Motor neuron (in vitro differentiated cells): ENCODE results near the gene SMNDC1. TPM values are rescaled to one million over a fixed set of nuclear protein-coding genes. Genes with fewer than 3 reads are reported as not detected.

Experiments used
- ATAC-seq, 8 experiments: fragments of 200-7000 bp; cut with Tn5 transposase; replicated peaks in 6 of 8; 2 replicates each; pipeline ENCODE4 v1.8.0; 2021; ENCODE audit warnings: mild to moderate bottlenecking in 8 of 8, moderate library complexity in 8 of 8
- H3K27ac ChIP-seq, 2 donors: fragments of 250-450 bp; sonication (Bioruptor Pico); 2 replicates each; pipeline ENCODE4 v1.9.0; 2021; ENCODE audit warnings: antibody characterized with exemption in 2 of 2, mild to moderate bottlenecking in 2 of 2, moderate library complexity in 1 of 2
- H3K4me1 ChIP-seq, 2 donors: fragments of 250-450 bp; sonication (Bioruptor Pico); replicated peaks in 1 of 2; 2 replicates each; pipeline ENCODE4 v1.6.1; 2021; ENCODE audit warnings: antibody characterized with exemption in 2 of 2, mild to moderate bottlenecking in 2 of 2, moderate library complexity in 1 of 2
- H3K4me3 ChIP-seq, 5 donors: fragments of 250-450 bp; sonication (Bioruptor Pico); 2 replicates each; pipeline ENCODE4 v1.9.0; 2021; ENCODE audit warnings: antibody characterized with exemption in 5 of 5, mild to moderate bottlenecking in 5 of 5, moderate library complexity in 4 of 5
- WGBS, 10 experiments: fragments of 450-650 bp; shearing (Covaris generic); methylation state at CpG; one replicate each; pipeline ENCODE4 v1.0.0; 2022; 5-methylcytosine and 5-hydroxymethylcytosine counted together
- in situ Hi-C, 9 experiments: fragments of 400-800 bp; cut with MboI; loops; one replicate each; pipeline ENCODE4 v1.15.0; 2021; ENCODE audit warnings: low sequenced_read_pairs in 9 of 9, low pct_unique_long_range_greater_than_20kb in 2 of 9; ENCODE audit not compliant: unreplicated experiment in 9 of 9
- total RNA-seq, 8 experiments: library from RNA; unstranded; fragments of 300-600 nt; gene quantifications; 2 replicates each; pipeline versions ENCODE4 v1.2.3 to v1.2.4, GENCODE V29; 2022

The SMNDC1 gene
- total RNA-seq, 8 experiments from 2014 or later: 8.3 to 24.0 (median 12.5) TPM

DNA sequence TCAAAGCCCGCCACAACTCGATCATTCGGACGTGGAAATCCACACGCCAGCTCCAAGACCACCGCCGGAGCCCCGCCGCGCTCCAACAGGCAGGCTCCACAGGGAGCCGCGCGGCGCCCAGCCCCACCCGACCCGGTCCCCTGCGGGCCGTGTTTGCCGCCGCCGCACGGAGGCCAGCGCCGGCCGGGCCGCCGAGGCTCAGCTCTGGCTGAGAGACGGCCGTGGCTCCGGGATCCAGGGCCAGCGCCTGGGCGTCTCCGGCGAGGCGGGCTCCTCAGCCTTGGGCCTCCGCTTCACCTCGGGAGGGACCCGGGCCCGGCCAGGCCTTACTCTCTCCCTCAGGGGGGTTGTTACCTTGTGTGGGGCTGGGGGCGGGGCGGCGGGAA lies 333 bp downstream of the SMNDC1 start:
- WGBS, 10 experiments: 0 to 5% (median 0%) methylated on average over 2 to 8 of the region's 42 CpGs; no CpG with 5 or more reads in 5 of the 10 experiments
- Histone ChIP-seq H3K4me3 (peak overlapping the region; percentile 59 to 91 (median 67)), H3K4me1 (peaks cover 6 to 24% of the 10 kb centered on the region in 2 donors), H3K27ac (peak overlapping the region; percentile 88 to 93)
- in situ Hi-C loops: loop anchor here in 5 of 9 experiments (25.0 kb wide), 3 partner anchors 233 to 583 kb away; partner anchors contain the start of gene SMC3 (in 2 of the 5)
- peak; percentile 46 to 65 (median 60) for ATAC-seq

DNA sequence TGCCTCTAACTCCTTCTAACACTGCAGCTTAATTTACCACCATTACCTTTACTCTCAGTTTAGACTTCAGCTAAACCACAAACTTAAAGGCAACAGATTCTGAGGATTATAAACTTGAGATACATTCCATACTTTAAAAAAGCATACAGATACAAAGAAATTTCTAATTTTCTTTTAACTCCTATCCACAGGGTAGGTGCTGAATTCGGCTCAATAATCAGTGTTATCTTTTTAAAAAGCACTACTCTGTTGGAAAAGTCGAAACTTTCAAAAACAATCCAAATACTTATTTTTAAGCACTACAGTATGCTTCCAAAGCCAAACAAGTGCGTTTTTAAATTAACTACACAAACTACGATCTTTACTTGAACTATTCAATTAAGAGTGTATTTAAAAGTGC lies 1.0 kb downstream of the SMNDC1 start:
- ATAC-seq: no peak
- in situ Hi-C loops: loop anchor here in 5 of 9 experiments (25.0 kb wide), 3 partner anchors 234 to 584 kb away; partner anchors contain the start of gene SMC3 (in 2 of the 5)
- H3K4me3 ChIP-seq: peak overlapping the region; percentile 59 to 91 (median 67)
- peaks cover 6 to 24% of the 10 kb centered on the region in 2 donors for H3K4me1 ChIP-seq
- H3K27ac ChIP-seq: no peak overlapping the region
- 0 to 17% (median 0%) methylated on average over 1 to 4 of the region's 4 CpGs for WGBS, 10 experiments

GRCh38 chr10:110300486-110300986 lies 4.2 kb downstream of the SMNDC1 start:
- in situ Hi-C loops: loop anchor here in 5 of 9 experiments (25.0 kb wide), 3 partner anchors 237 to 587 kb away; partner anchors contain the start of gene SMC3 (in 2 of the 5)
- H3K27ac ChIP-seq: no peak overlapping the region
- 0 to 100% (median 56%) methylated on average over 1 to 5 of the region's 5 CpGs; no CpG with 5 or more reads in 1 of the 10 experiments for WGBS, 10 experiments
- H3K4me1 ChIP-seq: peaks cover 0 to 21% of the 10 kb centered on the region in 2 donors
- no peak overlapping the region for H3K4me3 ChIP-seq
- ATAC-seq: no peak

DNA sequence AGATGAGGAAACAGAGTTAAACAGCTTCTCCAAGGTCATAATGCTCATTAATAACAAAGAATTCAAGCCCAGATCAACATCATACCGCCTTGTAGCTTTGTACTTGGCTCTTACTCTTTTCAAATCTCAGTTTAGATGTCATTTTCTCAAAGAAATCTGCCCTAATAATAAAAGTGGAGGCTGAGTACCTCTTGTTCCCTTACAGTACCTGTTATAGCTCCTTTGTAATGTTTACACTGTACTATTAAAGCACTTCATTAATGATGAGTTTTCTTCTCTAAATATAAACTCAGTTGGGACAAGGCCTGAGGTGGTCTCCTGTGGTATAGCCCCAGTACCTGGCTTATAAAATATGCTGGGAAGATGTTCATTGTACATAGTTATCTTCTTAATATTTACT lies 7.8 kb downstream of the SMNDC1 start:
- Histone ChIP-seq H3K4me1 (peaks cover 0 to 10% of the 10 kb centered on the region in 2 donors), H3K27ac (no peak overlapping the region), H3K4me3 (no peak overlapping the region)
- WGBS, 10 experiments: 60 to 100% (median 100%) methylated on average over 1 of the region's 1 CpG; no CpG with 5 or more reads in 5 of the 10 experiments
- ATAC-seq: no peak
- in situ Hi-C loops: loop anchor here in 5 of 9 experiments (25.0 kb wide), 2 partner anchors 160 to 410 kb away; no protein-coding TSS in a partner anchor

GRCh38 chr10:110286841-110287240 lies 17.9 kb downstream of the SMNDC1 start:
- no peak overlapping the region for H3K4me3 ChIP-seq
- in situ Hi-C loops: loop anchor here in 8 of 9 experiments (10.0 to 25.0 kb wide), 3 partner anchors 150 to 400 kb away; no protein-coding TSS in a partner anchor
- WGBS, 10 experiments: 33 to 100% (median 98%) methylated on average over 1 to 2 of the region's 2 CpGs; no CpG with 5 or more reads in 2 of the 10 experiments
- no peaks in the 10 kb centered on the region for H3K4me1 ChIP-seq
- no peak overlapping the region for H3K27ac ChIP-seq
- peak in 1 of 8 experiments; percentile 25 for ATAC-seq

DNA sequence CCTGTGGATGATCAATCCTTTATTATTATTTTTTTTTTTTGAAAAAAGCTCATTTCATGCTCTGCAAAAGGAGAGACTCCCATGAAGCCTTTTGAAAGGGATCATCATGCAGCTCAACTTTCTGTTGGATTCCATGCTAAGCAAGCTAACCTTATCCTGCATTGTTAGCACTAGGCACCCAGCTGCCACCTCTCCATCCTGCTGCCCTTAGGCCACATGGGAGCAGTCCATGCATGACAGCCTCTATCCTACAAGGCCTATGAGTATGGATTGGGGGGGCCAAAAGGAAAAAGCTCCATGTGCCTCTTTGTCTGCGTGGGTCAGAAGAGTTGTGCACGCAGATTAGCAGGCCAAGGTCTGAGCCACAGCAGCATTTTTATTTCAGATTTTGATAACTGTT lies 19.2 kb downstream of the SMNDC1 start:
- Histone ChIP-seq H3K4me3 (no peak overlapping the region), H3K4me1 (no peaks in the 10 kb centered on the region), H3K27ac (no peak overlapping the region)
- peak in 3 of 8 experiments; percentile 9 to 40 (median 24) for ATAC-seq
- 70 to 100% (median 98%) methylated on average over 1 to 2 of the region's 2 CpGs; no CpG with 5 or more reads in 2 of the 10 experiments for WGBS, 10 experiments
- in situ Hi-C loops: loop anchor here in 8 of 9 experiments (10.0 to 25.0 kb wide), 3 partner anchors 148 to 398 kb away; no protein-coding TSS in a partner anchor

- Histone ChIP-seq H3K27ac (no peak overlapping the region), H3K4me3 (no peak overlapping the region), H3K4me1 (no peaks in the 10 kb centered on the region)
- ATAC-seq: no peak
- in situ Hi-C loops: loop anchor here in 8 of 9 experiments (10.0 to 25.0 kb wide), 3 partner anchors 147 to 397 kb away; no protein-coding TSS in a partner anchor
- WGBS, 10 experiments: 94 to 100% (median 96%) methylated on average over 3 of the region's 3 CpGs; no CpG with 5 or more reads in 3 of the 10 experiments
Observed at GRCh38 chr10:110284262-110284661, 20.5 kb downstream of the SMNDC1 start.

DNA sequence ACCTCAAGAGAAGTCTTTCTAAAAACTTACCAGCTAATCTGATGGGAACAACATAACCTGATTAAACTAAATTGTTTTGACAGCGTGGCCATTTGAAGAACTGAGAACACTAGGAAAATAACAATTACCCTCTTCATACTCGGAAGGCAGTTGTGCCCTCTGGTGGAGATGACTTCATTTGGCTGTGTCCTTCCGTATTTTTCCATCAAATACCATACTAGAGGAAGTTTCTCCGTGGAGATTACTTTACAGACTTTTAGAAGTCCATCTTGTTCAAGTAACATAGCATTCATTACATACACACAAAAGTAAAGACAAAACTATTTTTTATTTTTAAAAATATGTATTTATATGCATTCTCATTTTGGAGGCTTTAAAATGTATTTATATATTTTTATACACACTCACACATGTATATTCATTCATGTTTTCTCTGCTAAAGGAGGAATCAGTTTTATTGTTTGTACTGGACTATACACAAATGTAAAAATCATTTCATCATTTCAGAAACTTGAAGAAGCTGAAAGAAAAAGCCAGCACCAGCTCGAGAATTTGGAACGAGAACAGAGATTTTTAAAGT lies 25.2 kb downstream of the SMNDC1 start:
- WGBS, 10 experiments: 19 to 68% (median 46%) methylated on average over 4 to 6 of the region's 6 CpGs
- Histone ChIP-seq H3K27ac (no peak overlapping the region), H3K4me3 (no peak overlapping the region), H3K4me1 (peaks cover 5 to 14% of the 10 kb centered on the region in 2 donors)
- in situ Hi-C loops: loop anchor here in 6 of 9 experiments (10.0 to 25.0 kb wide), 3 partner anchors 142 to 392 kb away; no protein-coding TSS in a partner anchor
- peak in 5 of 8 experiments; percentile 47 to 80 (median 74) for ATAC-seq

GRCh38 chr10:110278562-110279406 lies 25.9 kb downstream of the SMNDC1 start:
- 67 to 92% (median 81%) methylated on average over 1 to 7 of the region's 7 CpGs; no CpG with 5 or more reads in 2 of the 10 experiments for WGBS, 10 experiments
- no peak for ATAC-seq
- H3K4me1 ChIP-seq: peaks cover 5 to 14% of the 10 kb centered on the region in 2 donors
- in situ Hi-C loops: loop anchor here in 6 of 9 experiments (10.0 to 25.0 kb wide), 3 partner anchors 141 to 391 kb away; no protein-coding TSS in a partner anchor
- no peak overlapping the region for H3K4me3 ChIP-seq
- H3K27ac ChIP-seq: no peak overlapping the region

DNA sequence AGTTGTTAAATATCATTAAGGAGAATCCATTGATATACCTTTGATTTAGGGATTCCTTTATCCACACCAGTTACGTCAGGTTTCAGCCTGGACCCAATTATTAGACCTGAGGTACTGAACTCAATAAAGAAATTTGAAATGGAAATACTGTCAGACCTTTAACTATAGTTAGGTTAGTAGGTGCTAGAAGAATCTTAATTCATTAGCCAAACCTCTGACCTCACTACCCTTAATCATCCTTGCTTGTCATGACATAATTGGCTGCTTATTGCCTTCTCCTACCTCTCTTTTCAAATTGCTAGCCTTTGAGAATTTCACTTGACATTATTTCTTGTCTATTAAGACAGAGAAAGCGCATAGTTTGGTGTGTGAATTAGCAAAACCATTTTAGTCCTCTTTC lies 27.1 kb downstream of the SMNDC1 start:
- Histone ChIP-seq H3K27ac (no peak overlapping the region), H3K4me3 (no peak overlapping the region), H3K4me1 (peaks cover 5 to 14% of the 10 kb centered on the region in 2 donors)
- WGBS, 10 experiments: 62 to 100% (median 75%) methylated on average over 1 to 2 of the region's 2 CpGs
- in situ Hi-C loops: loop anchor here in 6 of 9 experiments (10.0 to 25.0 kb wide), 3 partner anchors 140 to 390 kb away; no protein-coding TSS in a partner anchor
- peak in 4 of 8 experiments; percentile 27 to 67 (median 48) for ATAC-seq

DNA sequence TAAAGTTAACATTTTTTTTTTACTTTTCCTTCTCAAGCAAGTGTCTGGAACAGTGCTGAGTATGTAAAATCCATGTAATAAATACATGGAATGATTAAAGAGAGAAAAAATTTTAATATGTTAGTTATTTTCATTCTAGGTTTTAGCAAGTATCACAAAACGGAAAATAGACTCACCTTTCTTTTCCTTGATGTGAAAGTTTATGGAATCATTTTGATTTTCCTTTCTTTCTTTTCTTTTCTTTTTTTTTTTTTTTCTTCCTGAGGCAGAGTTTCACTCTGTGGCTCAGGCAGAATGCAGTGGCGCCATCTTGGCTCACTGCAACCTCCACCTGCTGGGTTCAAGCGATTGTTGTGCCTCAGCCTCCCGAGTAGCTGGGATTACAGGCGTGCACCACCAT lies 28.1 kb downstream of the SMNDC1 start:
- Histone ChIP-seq H3K27ac (no peak overlapping the region), H3K4me3 (no peak overlapping the region), H3K4me1 (peaks cover 5 to 14% of the 10 kb centered on the region in 2 donors)
- no peak for ATAC-seq
- WGBS, 10 experiments: 89 to 100% (median 98%) methylated on average over 1 to 5 of the region's 5 CpGs
- in situ Hi-C loops: loop anchor here in 6 of 9 experiments (10.0 to 25.0 kb wide), 3 partner anchors 139 to 389 kb away; no protein-coding TSS in a partner anchor

GRCh38 chr10:110275128-110275729 lies 29.5 kb downstream of the SMNDC1 start:
- ATAC-seq: no peak
- in situ Hi-C loops: loop anchor here in 6 of 9 experiments (10.0 to 25.0 kb wide), 3 partner anchors 138 to 388 kb away; no protein-coding TSS in a partner anchor
- H3K4me3 ChIP-seq: no peak overlapping the region
- WGBS, 10 experiments: 20 to 94% (median 69%) methylated on average over 1 to 2 of the region's 2 CpGs; no CpG with 5 or more reads in 2 of the 10 experiments
- H3K4me1 ChIP-seq: peaks cover 5 to 14% of the 10 kb centered on the region in 2 donors
- H3K27ac ChIP-seq: no peak overlapping the region
